ENCODE data around the gene GNB1. TPM values are rescaled to one million over a fixed set of nuclear protein-coding genes. Genes with fewer than 3 reads are reported as not detected.

The GNB1 gene
- total and polyA plus RNA-seq, 2 experiments from 2014 or later: 134 to 175 TPM

GRCh38 chr1:1841575-1841995, 49.3 kb downstream of the GNB1 start:
- peaks cover 90% of the 10 kb centered on the region for H4K20me1 ChIP-seq (ENCODE audit: insufficient read depth, poor library complexity, severe bottlenecking)
- H3K36me3 ChIP-seq (replicated peaks; ENCODE audit: insufficient read depth, low read depth): no peaks in the 10 kb centered on the region
- peaks cover 21% of the 10 kb centered on the region for H3K4me1 ChIP-seq (ENCODE audit: insufficient read depth)
- H3K27me3 ChIP-seq: no peaks in the 10 kb centered on the region
- H3K27ac ChIP-seq: peak overlapping the region; percentile 23
- peaks cover 100% of the 10 kb centered on the region for H3K79me2 ChIP-seq
- H2AFZ ChIP-seq: no peak overlapping the region
- 87% methylated on average over 3 of the region's 3 CpGs for WGBS (ENCODE audit: low lambda C conversion rate, missing lambda C conversion rate)
- no peak overlapping the region for H3K4me3 ChIP-seq
- DNase-seq (ENCODE audit: low spot score): no peak
- H3K9me3 ChIP-seq (ENCODE audit: low read depth): no peaks in the 10 kb centered on the region
- TF ChIP-seq EZH2 (IDR thresholded peaks at IDR 0.05; ENCODE audit: borderline replicate concordance) (no peak), CTCF (IDR thresholded peaks at IDR 0.05; ENCODE audit: poor library complexity) (peak; percentile 13)
- no peaks in the 10 kb centered on the region for H3K9me2 ChIP-seq (replicated peaks; ENCODE audit: insufficient read depth)
- no peak overlapping the region for H3K4me2 ChIP-seq

- DNase-seq (ENCODE audit: low spot score): no peak
- Histone ChIP-seq H3K36me3 (replicated peaks; ENCODE audit: insufficient read depth, low read depth) (no peaks in the 10 kb centered on the region), H3K9me3 (ENCODE audit: low read depth) (no peaks in the 10 kb centered on the region), H4K20me1 (ENCODE audit: insufficient read depth, poor library complexity, severe bottlenecking) (peaks cover 86% of the 10 kb centered on the region), H3K27ac (no peak overlapping the region), H2AFZ (no peak overlapping the region), H3K4me3 (no peak overlapping the region), H3K27me3 (no peaks in the 10 kb centered on the region), H3K4me1 (ENCODE audit: insufficient read depth) (peaks cover 12% of the 10 kb centered on the region), H3K4me2 (no peak overlapping the region), H3K9me2 (replicated peaks; ENCODE audit: insufficient read depth) (no peaks in the 10 kb centered on the region), H3K79me2 (peaks cover 100% of the 10 kb centered on the region)
- TF ChIP-seq EZH2phosphoT487 (IDR thresholded peaks at IDR 0.05; ENCODE audit: low read depth, severe bottlenecking, unreplicated experiment) (no peak), CTCF (IDR thresholded peaks at IDR 0.05; ENCODE audit: poor library complexity) (no peak), EZH2 (IDR thresholded peaks at IDR 0.05; ENCODE audit: borderline replicate concordance) (no peak)
- WGBS (ENCODE audit: low lambda C conversion rate, missing lambda C conversion rate): 88% methylated on average over 10 of the region's 10 CpGs
These were observed 51.4 kb downstream of the GNB1 start for GRCh38 chr1:1839311-1839965.

GRCh38 chr1:1836119-1836518, 54.8 kb downstream of the GNB1 start:
- Histone ChIP-seq H3K4me2 (no peak overlapping the region), H3K27me3 (no peaks in the 10 kb centered on the region), H3K4me3 (no peak overlapping the region), H3K27ac (no peak overlapping the region), H3K4me1 (ENCODE audit: insufficient read depth) (peaks cover 11% of the 10 kb centered on the region), H3K36me3 (replicated peaks; ENCODE audit: insufficient read depth, low read depth) (no peaks in the 10 kb centered on the region), H2AFZ (no peak overlapping the region), H4K20me1 (ENCODE audit: insufficient read depth, poor library complexity, severe bottlenecking) (peaks cover 84% of the 10 kb centered on the region), H3K9me3 (ENCODE audit: low read depth) (no peaks in the 10 kb centered on the region), H3K79me2 (peaks cover 100% of the 10 kb centered on the region), H3K9me2 (replicated peaks; ENCODE audit: insufficient read depth) (no peaks in the 10 kb centered on the region)
- TF ChIP-seq EZH2 (IDR thresholded peaks at IDR 0.05; ENCODE audit: borderline replicate concordance) (no peak), EZH2phosphoT487 (IDR thresholded peaks at IDR 0.05; ENCODE audit: low read depth, severe bottlenecking, unreplicated experiment) (no peak), CTCF (IDR thresholded peaks at IDR 0.05; ENCODE audit: poor library complexity) (no peak)
- WGBS (ENCODE audit: low lambda C conversion rate, missing lambda C conversion rate): over 99% methylated on average over 8 of the region's 8 CpGs
- no peak for DNase-seq (ENCODE audit: low spot score)
